HG03469 (cell line): Measurements from ENCODE around the gene CEP112.
"Not testable (repeated sequence)": the region's sequence is repeated elsewhere in the genome, so short reads cannot be mapped to it uniquely, and the experiment has no call there.

Source experiments
- ATAC-seq: cut with Tn5 transposase; IDR thresholded peaks from one replicate; pipeline ENCODE4 v1.9.1; 2021; ENCODE audit warnings: mild to moderate bottlenecking, moderate library complexity, moderate number of reproducible peaks; ENCODE audit not compliant: unreplicated experiment

CEP112 gene

DNA sequence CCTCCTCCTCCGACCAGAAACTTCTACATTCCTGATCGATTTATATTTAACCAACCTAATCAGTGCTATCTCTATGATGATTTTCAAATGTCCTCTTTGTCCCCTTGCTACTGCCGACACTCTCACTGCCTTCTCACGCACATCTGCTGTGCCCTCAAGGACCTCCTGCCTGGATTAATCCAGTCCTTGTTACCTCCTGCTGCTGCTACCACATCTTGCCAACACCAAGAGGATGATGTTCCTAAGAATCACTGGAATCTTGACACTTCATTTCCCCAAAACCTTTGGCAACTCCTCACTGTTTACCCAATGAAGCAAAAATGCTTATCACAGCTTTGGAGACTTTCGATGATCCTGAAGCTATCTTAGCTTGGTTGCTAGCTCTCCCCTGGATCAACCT, 343.2 kb downstream of the CEP112 start:
- ATAC-seq = no peak

- no peak for ATAC-seq
Measured at GRCh38 chr17:65841089-65841488, 350.8 kb downstream of the CEP112 start.

DNA sequence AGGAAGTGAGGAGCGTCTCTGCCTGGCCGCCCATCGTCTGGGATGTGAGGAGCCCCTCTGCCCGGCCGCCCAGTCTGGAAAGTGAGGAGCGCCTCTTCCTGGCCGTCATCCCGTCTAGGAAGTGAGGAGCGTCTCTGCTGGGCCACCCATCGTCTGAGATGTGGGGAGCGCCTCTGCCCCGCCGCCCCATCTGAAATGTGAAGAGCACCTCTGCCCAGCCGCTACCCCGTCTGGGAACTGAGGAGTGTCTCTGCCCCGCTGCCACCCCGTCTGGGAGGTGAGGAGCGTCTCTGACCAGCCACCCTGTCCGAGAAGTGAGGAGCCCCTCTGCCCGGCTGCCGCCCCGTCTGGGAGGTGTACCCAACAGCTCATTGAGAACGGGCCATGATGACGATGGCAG, 354.7 kb downstream of the CEP112 start:
- not testable (repeated sequence) for ATAC-seq

DNA sequence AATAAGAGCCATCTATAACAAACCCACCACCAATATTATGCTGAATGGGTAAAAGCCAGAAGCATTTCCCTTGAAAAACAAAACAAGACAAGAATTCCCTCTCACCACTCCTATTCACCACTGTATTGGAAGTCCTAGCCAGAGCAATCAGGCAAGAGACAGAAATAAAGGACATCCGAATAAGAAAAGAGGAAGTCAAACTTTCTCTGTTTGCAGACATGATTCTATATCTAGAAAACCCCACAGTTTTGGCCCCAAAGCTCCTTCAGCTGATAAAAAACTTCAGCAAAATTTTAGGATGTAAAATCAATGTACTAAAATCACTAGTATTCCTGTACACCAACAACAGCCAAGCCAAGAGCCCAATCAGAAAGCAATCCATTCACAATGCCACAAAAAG, 358.7 kb downstream of the CEP112 start:
- no peak for ATAC-seq

GRCh38 chr17:65830356-65830755, 361.6 kb downstream of the CEP112 start:
- ATAC-seq = no peak

DNA sequence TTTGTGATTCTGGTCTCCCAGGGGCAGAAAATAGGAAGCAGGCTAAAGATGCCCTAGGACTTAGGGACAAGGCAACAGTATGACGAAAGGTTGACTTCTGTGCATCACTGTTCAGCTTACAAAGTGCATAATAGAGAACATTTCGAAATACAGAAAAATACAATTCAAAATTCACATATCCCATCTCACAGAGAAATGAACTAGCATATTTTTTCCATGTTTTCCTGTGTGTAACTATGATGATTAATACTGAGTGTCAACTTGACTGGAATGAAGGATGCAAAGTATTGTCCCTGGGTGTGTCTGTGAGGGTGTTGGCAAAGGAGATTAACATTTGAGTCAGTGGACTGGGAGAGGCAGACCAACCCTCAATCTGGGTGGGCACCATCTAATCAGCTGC, 365.4 kb downstream of the CEP112 start:
- ATAC-seq = not testable (repeated sequence)

- no peak for ATAC-seq
Measured at GRCh38 chr17:65824901-65825300, 367.0 kb downstream of the CEP112 start.

DNA sequence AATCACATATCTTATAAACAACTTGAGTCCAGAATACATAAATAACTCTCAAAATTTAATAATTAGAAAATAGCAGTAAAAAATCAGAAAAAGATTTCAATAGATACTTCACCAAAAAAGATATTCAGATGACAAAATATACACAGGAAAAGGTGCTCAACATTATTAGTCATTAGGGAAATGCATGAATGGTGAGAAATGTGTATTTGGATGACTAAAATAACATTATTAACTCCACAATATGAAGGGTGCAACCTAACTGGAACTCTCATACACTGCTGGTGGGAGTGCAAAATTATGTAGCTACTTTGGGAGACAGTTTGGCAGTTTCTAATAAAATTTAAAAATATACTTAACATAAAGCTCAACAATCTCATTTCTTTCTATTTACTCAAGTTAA, 368.2 kb downstream of the CEP112 start:
- no peak for ATAC-seq

DNA sequence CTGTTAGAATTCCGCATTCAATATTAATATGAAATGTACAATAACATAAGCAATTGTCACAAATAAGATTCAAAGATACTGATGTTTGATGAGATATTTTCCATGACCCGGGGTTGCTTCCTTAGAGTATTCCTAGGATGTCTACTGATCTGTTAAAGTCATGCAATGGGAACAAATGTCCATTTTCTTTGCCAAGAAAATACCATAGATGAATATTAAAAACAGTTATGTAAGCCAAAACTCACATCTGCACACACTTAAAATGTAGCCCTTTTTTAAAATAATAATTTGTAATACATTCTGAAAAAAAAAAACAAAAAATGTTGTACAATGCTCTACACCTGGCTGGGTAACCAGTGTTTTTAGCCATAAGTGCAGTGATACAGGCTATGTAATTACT, 371.1 kb downstream of the CEP112 start:
- no peak for ATAC-seq

GRCh38 chr17:65820306-65820705, 371.6 kb downstream of the CEP112 start:
- no peak for ATAC-seq

GRCh38 chr17:65819810-65820209, 372.1 kb downstream of the CEP112 start:
- no peak for ATAC-seq

- no peak for ATAC-seq
Measured at GRCh38 chr17:65817951-65818350, 374.0 kb downstream of the CEP112 start.

- ATAC-seq = no peak
Measured at GRCh38 chr17:65814418-65814817, 377.5 kb downstream of the CEP112 start.

- no peak for ATAC-seq
Measured at GRCh38 chr17:65813306-65813705, 378.6 kb downstream of the CEP112 start.

- ATAC-seq = no peak
Measured at GRCh38 chr17:65811043-65811442, 380.9 kb downstream of the CEP112 start.

- no peak for ATAC-seq
Measured at GRCh38 chr17:65809366-65809765, 382.6 kb downstream of the CEP112 start.

GRCh38 chr17:65808566-65808965, 383.4 kb downstream of the CEP112 start:
- not testable (repeated sequence) for ATAC-seq

DNA sequence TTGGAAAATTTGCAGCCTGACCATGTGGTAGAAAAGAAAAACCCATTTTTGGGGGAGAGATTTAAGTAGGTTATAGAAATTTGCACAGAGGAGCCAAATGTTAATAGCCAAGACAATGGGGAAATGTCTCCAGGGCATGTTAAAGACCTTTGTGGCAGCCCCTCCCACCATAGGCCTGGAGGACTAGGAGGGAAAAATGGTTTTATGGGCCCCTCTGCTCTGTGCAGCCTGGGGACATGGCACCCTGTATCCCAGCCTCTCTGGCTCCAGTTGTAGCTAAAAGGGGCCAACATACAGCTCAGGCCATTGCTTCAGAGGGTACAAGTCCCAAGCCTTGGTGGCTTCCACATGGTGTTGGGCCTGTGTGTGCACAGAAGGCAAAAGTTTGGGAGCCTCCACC, 384.6 kb downstream of the CEP112 start:
- ATAC-seq = no peak

GRCh38 chr17:65801513-65801912, 390.4 kb downstream of the CEP112 start:
- ATAC-seq = no peak

DNA sequence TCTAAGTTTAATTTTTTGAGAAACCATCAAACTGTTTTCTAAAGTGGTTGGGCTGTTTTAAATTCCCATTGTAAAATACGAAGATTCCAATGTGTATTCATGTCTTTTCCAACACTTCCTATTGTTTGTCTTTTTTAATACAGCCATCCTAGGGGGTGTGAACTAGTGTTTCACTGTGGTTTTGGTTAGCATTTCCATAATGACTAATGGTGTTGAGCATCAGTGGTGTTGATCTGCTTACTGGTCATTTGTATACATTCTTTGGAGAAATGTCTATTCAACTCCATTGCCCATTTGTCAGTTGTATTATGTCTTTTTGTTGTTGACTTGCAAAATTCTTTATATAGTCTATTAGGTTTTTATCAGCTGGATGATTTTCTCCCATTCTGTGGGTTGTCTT, 391.3 kb downstream of the CEP112 start:
- ATAC-seq = no peak

- no peak for ATAC-seq
Measured at GRCh38 chr17:65799869-65800268, 392.1 kb downstream of the CEP112 start.

DNA sequence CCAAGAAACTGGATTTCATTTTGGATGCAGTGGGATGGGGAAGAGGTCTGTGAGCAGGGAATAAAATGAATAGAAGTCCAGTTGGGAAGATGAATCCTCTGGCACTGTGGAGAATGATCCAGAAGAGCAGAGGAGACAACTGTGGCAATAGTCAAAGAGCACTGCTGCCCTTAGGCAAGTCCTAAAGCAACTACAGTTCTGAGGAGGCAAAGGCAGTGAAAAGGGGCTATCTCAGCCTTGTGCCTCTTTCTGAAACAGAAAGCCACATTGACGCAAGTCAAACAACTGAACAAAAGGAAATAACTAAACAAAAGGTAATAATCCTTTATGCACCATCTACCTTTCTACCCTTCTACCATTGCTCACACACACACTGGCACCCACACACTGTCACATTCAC, 392.5 kb downstream of the CEP112 start:
- ATAC-seq = no peak

GRCh38 chr17:65797809-65798208, 394.1 kb downstream of the CEP112 start:
- no peak for ATAC-seq

DNA sequence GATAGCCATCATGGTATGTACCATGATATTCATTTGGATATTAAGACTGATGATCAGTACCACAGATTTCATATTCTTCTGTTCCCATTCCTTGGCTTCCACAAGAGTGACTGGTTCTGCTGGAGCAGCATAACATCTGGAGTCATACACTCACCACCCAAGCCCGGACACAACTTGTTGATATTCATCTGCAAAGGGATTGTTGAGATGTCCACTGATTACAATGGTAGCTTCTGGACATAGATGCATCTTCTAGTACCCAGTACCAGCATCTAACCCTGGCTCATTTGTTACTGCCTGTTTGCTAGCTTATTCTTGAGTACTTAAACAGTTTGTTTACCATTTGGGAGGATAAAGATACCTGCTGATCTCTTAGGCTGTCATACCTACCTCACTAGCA, 394.8 kb downstream of the CEP112 start:
- no peak for ATAC-seq
